Adrenal gland (tissue), 5 donors: ENCODE data around the gene PYGB.

ENCODE experiments used
- CTCF ChIP-seq, 6 experiments: fragments of 450-650 bp in 4 of 6; fragments of 200-600 bp in 2 of 6; sonication (generic) in 1 of 6; IDR thresholded peaks; 1 replicate in 5 of 6; 2 replicates in 1 of 6; pipeline versions ENCODE4 v1.5.1 to v1.8.0; 2016 to 2021; ENCODE audit warnings: antibody characterized with exemption in 6 of 6, mild to moderate bottlenecking in 2 of 6, moderate library complexity in 1 of 6
- POLR2A ChIP-seq, 2 donors: fragments of 450-650 bp; IDR thresholded peaks; one replicate each; pipeline ENCODE4 v1.6.1; 2017; ENCODE audit warnings: antibody characterized with exemption in 2 of 2, mild to moderate bottlenecking in 2 of 2, moderate library complexity in 1 of 2
- donor health status: DM: no; HTN: no; CAD: no.

- TF ChIP-seq POLR2A (IDR thresholded peaks at IDR 0.05) (no peak), CTCF (IDR thresholded peaks at IDR 0.05) (peak in 3 of 6 experiments; percentile 2 to 44 (median 33))
These were observed 47.7 kb downstream of the PYGB start for GRCh38 chr20:25295386-25296093.
